LNCAP (cell line): ENCODE measurements around the gene BANK1.

ENCODE experiments used
- TF ChIP-seq, protein P1 (sequence below): fragments of 450-650 bp; IDR thresholded peaks from 2 replicates; pipeline ENCODE4 v1.5.1; 2017; ENCODE audit warnings: mild to moderate bottlenecking

Gene BANK1

GRCh38 chr4:101818362-101818761 lies 27.8 kb downstream of the BANK1 start:
- TF ChIP-seq, protein P1, sequence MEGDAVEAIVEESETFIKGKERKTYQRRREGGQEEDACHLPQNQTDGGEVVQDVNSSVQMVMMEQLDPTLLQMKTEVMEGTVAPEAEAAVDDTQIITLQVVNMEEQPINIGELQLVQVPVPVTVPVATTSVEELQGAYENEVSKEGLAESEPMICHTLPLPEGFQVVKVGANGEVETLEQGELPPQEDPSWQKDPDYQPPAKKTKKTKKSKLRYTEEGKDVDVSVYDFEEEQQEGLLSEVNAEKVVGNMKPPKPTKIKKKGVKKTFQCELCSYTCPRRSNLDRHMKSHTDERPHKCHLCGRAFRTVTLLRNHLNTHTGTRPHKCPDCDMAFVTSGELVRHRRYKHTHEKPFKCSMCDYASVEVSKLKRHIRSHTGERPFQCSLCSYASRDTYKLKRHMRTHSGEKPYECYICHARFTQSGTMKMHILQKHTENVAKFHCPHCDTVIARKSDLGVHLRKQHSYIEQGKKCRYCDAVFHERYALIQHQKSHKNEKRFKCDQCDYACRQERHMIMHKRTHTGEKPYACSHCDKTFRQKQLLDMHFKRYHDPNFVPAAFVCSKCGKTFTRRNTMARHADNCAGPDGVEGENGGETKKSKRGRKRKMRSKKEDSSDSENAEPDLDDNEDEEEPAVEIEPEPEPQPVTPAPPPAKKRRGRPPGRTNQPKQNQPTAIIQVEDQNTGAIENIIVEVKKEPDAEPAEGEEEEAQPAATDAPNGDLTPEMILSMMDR, result no peak

- TF ChIP-seq, protein P1, result no peak
These were observed 33.3 kb downstream of the BANK1 start for GRCh38 chr4:101823864-101824263.

DNA sequence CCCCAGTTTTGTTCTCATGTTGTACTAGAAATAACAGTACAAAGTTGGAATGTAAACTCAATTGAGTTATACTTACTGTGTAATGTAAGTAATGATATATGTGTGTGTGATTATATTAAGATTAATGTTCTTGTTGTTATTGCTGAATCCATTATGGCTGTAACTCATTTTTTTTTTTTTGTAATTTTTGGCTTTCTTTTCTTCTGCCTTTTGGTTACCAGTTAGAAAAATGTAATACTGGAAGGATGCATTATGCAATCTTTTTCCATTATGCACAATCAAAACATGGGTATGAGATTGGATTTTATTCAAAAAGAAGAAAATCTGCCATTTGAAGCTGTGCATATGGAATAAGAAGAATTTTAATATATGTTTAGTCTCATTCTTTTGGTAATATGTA lies 34.0 kb downstream of the BANK1 start:
- TF ChIP-seq, protein P1, result no peak

DNA sequence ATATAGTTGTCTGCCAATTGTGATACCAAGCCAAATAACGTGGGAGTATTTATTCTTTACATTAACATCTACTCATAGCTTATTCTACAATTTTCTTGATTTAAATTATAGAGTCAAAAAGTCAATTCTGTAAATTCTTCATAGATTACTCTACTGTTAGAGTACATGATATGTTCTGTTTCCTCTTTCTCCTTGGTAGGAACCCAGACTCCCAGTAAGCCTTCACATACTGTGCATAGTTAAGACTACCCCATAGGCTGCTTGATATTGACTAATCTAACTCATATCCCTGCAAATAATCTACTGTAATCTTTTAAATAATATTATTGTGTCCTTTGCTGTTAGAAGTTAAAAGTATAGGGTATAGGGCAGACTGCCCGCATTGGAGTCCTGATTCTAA lies 35.4 kb downstream of the BANK1 start:
- TF ChIP-seq, protein P1, result no peak

DNA sequence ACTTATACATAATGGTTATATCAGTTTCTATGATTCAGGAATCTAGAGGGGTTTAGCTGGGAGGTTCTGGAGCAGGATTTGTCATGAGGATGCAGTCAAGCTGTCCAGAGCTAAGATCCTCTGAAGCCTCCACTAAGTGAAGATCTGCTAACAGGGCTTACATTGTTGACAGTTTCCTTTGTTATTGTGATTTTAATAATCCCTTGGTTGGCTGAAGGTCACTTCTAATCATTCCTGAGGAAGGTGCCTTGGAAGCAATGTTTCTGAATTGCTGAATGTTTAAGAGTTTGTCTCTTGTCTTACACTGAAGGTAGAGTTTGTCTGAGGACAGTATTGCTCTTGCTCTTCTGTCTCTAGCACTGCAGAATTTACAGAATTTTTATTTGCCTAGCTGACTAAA lies 41.3 kb downstream of the BANK1 start:
- TF ChIP-seq, protein P1, result no peak

- TF ChIP-seq, protein P1, result no peak
These were observed 43.0 kb downstream of the BANK1 start for GRCh38 chr4:101833480-101833879.

- TF ChIP-seq, protein P1, result no peak
These were observed 44.8 kb downstream of the BANK1 start for GRCh38 chr4:101835121-101835904.
